VCaP (cell line): ENCODE results near the gene C20orf204.
A peak's percentile ranks its signal among the peaks of the same experiment; 100 is the strongest.

Experiments used
- H3K27ac ChIP-seq: fragments of 450-650 bp; 2 replicates; pipeline ENCODE4 v1.5.1; 2017
- TF ChIP-seq, protein P1 (sequence below): fragments of 450-650 bp; conservative IDR thresholded peaks from 2 replicates; pipeline ENCODE4 v1.5.1; 2017; ENCODE audit warnings: mild to moderate bottlenecking, moderate library complexity

Gene C20orf204

DNA sequence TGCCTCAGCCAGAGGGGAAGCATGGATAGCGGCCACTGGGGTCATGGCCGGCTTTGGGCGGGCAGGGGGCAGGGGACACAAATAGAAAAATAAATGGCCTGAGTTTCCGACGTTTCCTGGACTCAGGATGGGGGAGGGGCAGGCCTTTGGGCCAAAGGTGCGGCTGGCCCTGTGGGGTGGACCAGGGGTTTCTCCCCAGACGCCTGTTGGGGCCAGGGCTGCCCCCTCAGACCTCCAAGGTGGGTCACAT, 20.6 kb downstream of the C20orf204 start:
- TF ChIP-seq, protein P1, sequence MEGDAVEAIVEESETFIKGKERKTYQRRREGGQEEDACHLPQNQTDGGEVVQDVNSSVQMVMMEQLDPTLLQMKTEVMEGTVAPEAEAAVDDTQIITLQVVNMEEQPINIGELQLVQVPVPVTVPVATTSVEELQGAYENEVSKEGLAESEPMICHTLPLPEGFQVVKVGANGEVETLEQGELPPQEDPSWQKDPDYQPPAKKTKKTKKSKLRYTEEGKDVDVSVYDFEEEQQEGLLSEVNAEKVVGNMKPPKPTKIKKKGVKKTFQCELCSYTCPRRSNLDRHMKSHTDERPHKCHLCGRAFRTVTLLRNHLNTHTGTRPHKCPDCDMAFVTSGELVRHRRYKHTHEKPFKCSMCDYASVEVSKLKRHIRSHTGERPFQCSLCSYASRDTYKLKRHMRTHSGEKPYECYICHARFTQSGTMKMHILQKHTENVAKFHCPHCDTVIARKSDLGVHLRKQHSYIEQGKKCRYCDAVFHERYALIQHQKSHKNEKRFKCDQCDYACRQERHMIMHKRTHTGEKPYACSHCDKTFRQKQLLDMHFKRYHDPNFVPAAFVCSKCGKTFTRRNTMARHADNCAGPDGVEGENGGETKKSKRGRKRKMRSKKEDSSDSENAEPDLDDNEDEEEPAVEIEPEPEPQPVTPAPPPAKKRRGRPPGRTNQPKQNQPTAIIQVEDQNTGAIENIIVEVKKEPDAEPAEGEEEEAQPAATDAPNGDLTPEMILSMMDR, result no peak
- no peak overlapping the region for H3K27ac ChIP-seq

DNA sequence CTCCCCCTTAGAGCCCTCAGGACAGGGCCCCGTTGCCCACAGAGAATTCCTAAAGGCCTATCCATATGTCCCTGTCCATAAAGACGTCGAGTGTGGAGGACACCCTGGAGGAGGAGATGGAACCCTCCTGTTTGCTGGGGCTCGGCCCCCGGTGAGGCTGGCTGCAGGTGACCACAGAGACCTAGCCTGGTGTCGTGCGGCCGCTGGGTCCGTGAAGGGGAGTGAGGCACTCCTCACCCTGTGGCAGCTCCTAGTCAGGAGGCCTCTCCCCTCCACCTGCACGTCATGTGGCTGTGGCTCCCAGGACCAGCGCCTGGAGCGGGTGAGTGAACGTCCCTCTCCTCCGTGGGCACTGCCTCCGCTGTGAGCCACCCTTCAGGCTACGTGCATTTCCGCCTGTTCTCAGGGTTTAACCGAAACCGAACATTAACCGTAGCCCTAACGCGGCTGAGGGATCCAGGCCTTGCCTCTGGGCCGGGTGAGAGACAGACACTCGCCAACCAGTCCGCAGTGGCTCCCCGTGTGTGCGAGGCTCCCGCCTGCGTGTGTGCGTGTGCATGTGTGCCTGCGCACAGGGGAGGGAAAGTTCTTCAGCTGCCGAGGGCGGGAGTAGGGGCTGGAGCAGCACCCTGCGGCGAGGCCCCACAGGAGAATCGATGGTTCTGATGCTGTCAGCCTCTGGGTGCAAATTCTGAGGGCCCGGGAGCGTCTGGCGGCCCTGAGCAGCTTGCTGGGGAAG, 21.1 kb downstream of the C20orf204 start:
- H3K27ac ChIP-seq, result peak overlapping the region; percentile 3; the same call in 1 of the 2 replicates

DNA sequence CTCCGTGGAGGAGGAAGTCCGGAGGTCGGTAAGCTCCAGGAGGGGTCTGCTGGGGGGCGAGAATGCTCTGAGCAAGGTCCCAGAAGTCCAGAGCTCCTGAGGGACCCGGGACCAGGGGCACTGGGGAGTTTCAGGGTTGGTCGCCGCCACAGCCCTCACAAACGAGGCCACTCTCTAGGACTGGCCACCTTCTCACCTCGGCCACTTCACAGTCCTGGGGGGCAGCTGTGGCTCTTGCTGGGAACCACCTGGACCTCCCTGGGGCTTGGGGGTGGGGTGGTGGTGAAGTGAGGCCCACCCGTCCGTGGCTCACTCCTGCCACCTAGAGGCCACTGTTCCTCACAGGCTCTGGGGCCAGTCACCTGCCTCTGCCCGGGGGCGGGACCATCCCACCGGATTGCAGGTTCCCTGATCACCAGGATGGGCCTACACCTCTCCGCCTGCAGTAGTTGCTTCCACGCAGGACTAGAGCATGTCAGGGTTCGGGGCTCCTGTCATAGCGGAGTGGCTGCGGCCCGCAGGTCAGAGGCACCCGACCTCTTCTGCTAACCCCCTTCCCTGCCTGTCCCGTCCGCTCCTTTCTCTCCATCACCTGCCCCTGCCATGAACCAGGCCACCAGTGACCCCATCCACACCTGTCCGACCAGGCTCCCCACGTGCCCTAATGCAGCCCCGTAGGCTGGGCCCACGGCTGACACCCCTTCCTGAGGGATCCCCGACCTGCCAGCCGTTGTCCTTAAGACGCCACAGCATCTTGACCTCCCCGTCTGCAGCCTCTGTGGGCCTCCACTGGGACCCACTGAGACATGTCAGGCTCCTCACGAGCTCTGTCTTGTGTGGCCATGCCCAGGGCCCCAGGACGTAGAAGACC, 21.9 kb downstream of the C20orf204 start:
- H3K27ac ChIP-seq, result peak overlapping the region; percentile 48
- TF ChIP-seq, protein P1, result peak; percentile 96

More for the DNA sequence above, 21.1 kb downstream of the C20orf204 start:
- TF ChIP-seq, protein P1, result no peak

DNA sequence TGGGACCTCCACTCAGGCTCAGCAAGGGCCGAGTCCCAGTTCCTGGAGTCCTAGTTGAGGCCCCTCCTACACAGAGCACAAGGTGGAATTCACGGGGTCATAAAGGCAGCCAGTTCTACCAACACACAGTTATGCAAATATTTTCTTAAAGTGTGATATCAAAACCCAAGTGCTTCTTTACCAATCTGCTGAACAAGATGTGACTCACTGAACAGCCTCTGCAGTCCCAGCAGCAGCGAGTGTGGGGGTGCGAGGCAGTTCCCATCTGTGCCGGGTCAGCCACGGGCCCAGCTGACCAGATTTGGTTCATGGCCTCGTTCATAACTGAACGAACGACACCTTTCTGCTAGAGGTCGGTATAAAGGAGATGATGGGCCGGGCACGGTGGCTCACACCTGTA, 22.6 kb downstream of the C20orf204 start:
- peak overlapping the region; percentile 48 for H3K27ac ChIP-seq
- TF ChIP-seq, protein P1, result no peak

DNA sequence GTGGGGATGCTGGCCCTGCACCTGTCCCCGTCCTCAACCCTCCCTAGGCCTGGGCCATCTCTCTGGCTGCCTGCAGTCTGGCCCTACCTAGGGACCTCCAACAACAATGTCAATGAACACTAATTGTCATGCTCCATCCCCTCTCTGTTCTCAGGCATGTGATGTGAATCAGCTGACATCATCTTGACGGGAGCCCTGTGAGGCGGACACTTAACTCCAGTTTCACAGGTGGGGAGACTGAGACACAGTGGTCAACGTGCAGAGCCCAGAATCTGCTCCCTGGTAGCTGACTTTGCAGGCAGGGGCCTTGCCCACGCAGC, 26.3 kb downstream of the C20orf204 start:
- TF ChIP-seq, protein P1, result no peak
- H3K27ac ChIP-seq, result peak overlapping the region; percentile 87

DNA sequence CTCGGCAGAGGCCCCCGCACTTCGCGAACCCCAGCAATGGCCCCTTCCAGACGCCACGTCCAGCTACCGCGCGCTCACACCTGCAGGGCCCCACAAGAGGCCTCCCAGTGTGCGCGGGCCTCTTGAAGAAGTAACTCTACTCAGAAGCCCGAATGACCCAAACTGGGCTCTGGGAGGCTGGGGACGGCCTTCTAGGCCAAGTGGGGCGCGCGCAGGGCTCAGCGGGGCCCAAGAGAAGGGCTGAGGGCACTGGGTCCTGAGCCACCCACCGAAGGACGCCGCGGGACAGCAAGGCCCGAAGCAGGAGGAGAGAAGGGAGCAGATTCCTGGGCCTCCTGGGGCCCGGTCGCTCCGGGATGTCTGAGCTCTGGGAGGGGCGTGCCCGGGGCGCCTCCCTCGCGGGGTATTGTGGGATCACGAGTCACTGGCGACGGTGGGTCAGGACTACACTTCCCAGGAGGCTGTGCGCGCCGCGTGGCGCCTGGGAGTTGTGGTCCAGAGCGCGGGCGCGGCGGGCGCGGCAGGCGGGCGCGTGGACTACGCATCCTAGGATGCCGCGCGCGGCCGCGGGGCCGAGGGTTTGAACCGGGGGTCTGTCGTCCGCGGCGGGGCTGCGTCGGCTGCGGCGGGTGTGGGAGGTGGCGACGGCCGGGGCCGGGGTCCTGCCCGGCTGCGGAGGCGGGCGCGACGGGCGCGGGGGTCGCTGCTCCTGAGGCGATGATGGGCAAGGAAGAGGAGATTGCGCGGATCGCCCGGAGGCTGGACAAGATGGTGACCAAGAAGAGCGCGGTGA, 26.8 kb downstream of the C20orf204 start, which contains the start of gene TCEA2:
Gene TCEA2 (plus strand): TSS at position 603 of the 793 bp plus-strand sequence. CDS start 115 bp downstream, at position 718.
- TF ChIP-seq, protein P1, result no peak
- H3K27ac ChIP-seq, result peak within 1 kb of the TSS; percentile 87
